Iris pigment epithelial cell (primary cell): ENCODE results near the gene C2orf42.
"Not testable (repeated sequence)": the region's sequence is repeated elsewhere in the genome, so short reads cannot be mapped to it uniquely, and the experiment has no call there.

Source experiments
- DNase-seq: peaks from one replicate; pipeline ENCODE4 v3.0.0-alpha.2; 2011; ENCODE audit warnings: low read depth

C2orf42 gene

DNA sequence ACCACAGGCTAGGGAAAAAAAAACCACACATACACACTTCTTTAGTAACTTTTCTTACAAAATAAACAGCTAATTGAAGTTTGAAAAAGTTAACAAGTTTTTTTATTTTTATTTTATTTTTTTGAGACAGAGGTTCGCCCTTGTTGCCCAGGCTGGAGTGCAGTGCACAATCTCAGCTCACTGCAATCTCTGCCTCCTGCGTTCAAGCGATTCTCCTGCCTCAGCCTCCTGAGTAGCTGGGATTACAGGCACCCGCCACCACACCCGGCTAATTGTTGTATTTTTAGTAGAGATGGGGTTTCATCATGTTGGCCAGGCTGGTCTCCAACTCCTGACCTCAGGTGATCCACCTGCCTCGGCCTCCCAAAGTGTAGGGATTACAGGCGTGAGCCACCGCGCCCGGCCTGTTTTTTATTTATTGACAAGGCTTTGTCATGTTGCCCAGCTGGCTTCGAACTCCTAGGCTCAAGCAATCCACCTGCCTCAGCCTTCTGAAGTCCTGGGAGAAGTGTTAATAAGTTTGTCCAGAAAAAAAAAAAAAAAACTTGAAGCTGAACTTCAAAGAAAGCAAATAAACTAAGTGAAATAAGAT is 21.1 kb downstream of the C2orf42 start:
- not testable (repeated sequence) for DNase-seq

DNA sequence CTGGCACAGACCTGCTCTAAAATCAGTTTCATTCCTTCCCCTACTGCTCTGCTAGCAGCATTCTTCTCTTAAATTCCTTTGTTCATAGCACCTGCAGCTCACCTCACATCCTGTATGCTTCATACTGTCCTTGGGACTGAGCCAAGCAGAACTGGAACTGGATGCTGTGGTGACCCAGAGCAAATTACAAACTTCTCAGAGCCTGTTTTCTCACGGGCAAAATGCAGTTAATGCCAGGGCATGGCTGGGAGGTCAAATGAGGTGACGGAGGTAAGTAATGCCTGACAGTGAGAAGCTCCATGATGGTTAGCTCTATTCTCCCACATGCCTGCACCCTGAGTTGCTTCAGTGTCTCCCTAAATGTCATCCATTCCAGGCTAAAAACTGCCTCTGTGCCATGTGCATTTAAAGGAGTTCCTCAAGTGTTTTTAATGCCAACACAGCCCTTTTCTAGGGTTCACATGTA is 29.7 kb downstream of the C2orf42 start:
- no peak for DNase-seq

GRCh38 chr2:70160545-70160944 is 30.3 kb downstream of the C2orf42 start:
- DNase-seq, result no peak

GRCh38 chr2:70149130-70149686 is 41.6 kb downstream of the C2orf42 start:
- not testable (repeated sequence) for DNase-seq

DNA sequence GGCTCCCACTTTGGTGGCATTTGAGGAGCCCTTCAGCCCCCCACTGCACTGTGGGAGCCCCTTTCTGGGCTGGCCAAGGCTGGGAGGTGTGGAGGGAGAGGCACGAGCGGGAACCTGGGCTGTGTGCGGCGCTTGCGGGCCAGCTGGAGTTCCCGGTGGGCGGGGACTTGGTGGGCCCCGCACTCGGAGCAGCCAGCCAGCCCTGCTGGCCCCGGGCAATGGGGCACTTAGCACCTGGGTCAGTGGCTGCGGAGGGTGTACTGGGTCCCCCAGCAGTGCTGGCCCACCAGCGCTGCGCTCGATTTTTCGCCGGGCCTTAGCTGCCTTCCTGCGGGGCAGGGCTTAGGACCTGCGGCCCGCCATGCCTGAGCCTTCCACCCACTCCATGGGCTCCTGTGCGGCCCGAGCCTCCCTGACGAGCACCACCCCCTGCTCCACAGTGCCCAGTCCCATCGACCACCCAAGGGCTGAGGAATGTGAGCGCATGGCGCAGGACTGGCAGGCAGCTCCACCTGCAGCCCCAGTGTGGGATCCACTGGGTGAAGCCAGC is 42.5 kb downstream of the C2orf42 start:
- DNase-seq, result not testable (repeated sequence)

DNA sequence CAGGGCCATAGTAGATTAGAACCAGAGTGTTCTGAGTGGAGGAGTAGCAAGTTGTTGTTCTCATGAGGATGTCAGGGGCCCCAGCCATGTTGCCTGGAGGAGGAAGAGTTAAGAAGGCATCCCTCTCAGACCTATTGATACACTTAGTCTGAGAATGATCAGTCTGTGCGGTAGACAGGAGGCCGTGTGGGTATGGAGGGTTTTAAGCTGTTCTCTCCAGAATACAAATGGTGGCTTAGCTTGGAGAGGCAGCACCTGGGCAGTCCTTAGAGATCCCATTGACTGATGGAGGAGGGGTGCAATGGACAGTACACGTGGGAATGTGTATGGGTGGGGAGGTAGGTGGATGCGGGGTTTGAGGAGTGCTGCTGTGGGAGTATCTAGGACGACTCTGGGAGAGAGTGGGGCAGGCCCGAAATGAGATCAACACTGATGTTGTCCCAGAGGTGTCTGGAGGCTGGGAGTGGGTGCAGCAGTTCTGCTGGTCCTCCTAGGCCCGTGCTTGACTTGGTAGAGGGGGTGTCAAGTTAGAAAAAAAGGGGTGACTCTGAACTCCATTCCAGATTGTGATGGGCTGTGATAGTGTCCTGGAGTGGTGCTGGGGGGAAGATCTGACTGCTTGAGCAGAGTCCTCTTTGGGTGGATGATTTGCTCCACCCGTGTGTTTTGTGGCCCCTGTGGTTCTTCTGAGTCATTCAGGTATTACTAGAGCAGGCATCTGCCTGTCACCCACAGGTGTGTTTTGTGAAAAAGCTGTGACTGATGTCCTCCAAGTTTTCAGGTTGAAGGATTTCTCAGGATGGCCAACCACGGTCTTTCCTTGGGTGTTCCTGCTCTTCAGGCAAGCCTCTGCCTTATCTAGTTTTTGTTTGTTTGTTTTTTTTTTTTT is 44.7 kb downstream of the C2orf42 start:
- no peak for DNase-seq

- no peak for DNase-seq
Observed at GRCh38 chr2:70145144-70145490, 45.7 kb downstream of the C2orf42 start.

DNA sequence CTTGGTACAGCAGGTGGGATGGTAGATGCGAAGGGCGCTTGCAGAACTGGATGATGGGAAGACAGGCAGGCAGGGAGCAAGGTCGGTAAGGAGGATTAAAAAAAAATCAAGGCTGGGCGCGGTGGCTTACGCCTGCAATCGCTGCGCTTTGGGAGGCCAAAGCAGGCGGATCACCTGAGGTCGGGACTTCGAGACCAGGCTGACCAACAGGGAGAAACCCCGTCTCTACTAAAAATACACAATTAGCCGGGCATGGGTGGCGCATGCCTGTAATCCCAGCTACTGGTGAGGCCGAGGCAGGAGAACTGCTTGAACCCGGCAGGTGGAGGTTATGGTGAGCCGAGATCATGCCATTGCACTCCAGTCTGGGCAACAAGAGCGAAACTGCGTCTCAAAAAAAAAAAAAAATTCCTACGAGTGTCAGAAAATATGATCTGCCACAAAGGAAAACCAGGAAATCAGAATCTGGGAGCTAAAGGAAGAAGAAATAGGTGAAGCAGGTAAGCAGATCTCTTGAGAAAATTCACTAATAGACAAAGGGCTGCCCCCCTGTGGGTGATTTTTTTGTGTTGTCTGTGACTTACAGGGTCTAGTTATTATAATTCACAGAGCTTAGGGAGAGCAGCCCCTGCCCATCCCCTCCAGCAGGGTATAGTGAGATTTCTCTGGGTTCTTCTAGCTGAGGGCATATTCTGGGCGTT is 46.2 kb downstream of the C2orf42 start:
- no peak for DNase-seq

DNA sequence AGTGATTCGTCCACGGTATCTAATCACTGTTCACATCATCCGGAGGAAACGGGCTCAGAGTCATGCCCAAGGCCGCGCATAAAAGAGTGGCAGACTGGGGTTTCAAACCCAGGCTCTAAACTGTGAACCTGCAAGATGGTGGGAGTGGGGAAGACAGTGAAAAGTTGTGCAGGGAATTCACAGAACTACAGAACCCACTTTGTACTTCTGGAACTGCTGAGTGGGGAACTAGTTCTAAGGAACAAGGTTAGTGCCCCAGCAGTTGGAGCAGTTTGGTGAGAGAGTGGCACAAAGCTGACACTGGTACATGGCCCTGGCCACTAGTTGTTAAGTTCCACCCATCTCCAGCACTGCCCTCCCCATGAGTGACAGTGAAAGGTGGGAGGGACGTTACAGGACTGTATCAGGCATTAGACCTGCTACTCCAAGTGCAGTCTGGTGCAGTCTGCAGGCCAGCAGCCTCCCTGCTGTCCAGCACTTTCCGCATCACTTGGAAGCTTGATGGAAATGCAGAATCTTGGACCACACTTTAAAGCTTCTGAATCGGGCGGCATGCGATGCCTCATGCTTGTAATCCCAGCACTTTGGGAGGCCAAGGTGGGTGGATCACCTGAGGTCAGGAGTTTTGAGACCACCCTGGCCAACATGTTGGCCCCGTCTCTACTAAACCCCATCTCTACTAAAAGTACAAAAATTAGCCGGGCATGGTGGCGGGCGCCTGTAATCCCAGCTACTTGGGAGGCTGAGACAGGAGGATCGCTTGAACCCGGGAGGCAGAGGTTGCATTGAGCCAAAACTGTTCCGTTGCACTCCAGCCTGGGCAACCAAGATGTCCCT is 47.3 kb downstream of the C2orf42 start:
- DNase-seq, result peak; percentile 40

DNA sequence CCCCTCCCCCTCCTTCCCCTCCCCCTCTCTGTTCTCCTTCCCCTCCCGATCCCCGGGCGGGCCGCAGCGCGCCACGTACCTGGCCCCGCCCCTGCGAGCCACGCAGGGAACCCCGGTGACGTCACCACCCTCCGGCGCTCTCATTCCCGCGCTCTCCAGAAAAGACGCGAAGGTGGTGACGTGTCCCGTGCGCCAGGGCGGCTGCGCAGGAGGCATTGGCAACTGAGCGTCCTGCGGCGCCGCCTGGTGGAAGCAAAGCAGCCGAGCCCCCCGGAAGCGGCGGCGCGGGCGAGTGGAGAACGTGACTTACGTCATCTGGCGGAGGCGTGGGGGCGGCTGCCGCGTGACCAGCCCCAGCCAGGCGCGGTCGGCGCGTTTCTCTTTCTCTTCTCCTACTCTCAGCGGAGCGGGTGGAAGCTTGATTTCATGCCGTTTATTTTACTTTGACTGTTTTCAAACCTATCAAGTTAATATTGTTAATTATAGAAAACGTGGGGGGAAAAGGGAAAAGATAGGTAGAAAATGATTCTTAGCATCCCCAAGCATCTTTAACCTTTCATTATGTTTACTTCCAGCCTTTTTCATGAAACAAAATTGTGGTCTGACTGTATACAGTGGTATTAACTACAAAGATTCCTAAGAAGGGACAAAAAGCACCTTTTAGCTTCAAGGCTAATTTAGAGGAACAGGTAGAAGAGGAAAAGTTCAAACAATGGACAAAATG is 48.1 kb downstream of the C2orf42 start:
- peak; percentile 98 for DNase-seq

GRCh38 chr2:70141902-70142589 is 48.8 kb downstream of the C2orf42 start:
- peak; percentile 54 for DNase-seq

GRCh38 chr2:70141212-70141901 is 49.5 kb downstream of the C2orf42 start:
- peak; percentile 48 for DNase-seq

DNA sequence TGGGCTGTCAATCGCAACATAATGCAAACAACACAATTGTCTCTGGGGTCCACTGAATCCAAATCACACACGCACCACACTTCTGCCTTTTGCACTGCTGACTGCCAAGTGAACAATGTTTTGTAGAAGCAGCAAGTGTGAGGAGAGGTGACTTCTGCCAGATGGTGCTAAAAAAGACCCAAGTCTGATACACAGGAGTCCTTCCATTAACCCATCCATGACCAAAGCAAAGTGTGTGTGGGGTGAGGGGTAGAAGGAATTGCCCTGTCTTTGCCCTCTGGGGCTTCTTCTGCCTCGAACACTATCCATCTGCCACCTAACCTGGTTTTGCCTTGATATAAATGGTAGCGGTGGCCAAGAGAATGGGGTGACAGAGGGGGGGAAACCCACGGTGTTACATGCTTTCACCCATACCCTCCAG is 50.0 kb downstream of the C2orf42 start:
- DNase-seq, result no peak

- not testable (repeated sequence) for DNase-seq
Observed at GRCh38 chr2:70134323-70134983, 56.4 kb downstream of the C2orf42 start.

- DNase-seq, result no peak
Observed at GRCh38 chr2:70133491-70134322, 57.1 kb downstream of the C2orf42 start.

DNA sequence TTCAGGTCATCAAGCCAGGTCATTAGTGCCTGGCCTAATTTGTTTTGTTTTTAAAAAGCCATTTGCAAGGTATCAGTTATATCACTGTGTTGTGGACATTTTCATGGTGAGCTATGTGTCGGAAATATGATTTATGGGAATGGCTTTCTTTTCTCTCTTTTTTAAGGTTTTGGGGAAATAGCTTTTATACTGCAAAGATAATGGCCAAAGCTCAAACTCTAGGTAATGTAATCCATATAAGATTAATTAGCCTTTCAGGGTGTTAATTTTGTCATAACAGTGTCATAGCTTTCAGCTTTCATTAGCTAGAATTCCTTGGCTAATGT is 57.7 kb downstream of the C2orf42 start:
- DNase-seq, result no peak

DNA sequence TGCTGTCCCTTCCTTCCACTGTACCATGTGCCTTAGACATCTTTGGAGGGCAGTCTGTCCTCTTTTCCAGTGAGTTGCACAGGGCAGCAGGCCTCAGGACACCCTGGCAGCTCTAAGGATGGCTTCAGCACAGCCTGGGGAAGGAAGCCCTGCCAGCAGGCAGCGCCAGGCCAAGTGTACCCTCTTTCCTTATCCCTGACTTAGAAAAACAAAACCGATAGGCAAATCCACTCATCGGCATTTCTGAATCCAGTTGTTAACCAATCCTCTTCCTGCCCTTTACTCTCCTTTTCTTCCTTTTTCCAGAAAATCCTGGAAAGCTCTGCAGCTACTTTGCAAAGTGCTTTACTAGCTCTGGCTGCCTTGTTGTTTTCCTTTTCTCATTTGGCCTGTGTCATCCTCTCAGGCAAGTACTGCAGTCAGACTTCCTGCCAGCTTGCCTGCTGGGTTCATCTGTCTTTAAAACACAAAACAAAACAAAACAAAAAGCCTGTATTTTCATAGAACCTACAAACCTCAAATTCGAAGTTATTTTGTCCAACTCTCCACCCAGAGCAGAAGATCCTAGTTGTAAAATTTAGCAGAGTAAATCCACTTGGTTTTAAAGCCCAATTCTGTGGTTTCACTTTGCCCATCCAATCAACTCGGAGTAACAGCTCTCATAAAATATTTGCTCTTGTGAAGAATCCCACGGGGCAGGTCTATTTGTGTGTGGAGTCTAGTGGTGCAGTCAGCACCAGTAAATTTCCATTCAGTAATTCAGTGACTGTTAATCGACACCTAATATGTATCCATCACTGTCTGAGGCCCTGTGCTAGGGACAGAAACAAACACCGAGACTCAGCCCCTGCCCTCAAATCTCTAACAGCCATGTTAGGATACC is 58.3 kb downstream of the C2orf42 start:
- peak; percentile 79 for DNase-seq
